H9 (cell line): ENCODE results near the gene EPB41L4A. TPM values are rescaled to one million over a fixed set of nuclear protein-coding genes. Genes with fewer than 3 reads are reported as not detected.

Source experiments
- DNase-seq: peaks from one replicate; pipeline ENCODE4 v3.0.0-alpha.2; 2017
- H2AFZ ChIP-seq: one replicate; pipeline ENCODE4 v1.6.1; 2013; ENCODE audit warnings: mild to moderate bottlenecking, low read length, control low read depth, moderate library complexity
- H2AK5ac ChIP-seq: 2 replicates; pipeline ENCODE4 v1.6.1; 2013; ENCODE audit warnings: low read length, control low read depth, mixed read lengths; ENCODE audit not compliant: insufficient read length
- H2BK120ac ChIP-seq: one replicate; pipeline ENCODE4 v1.6.1; 2013; ENCODE audit warnings: low read depth, mild to moderate bottlenecking, low read length, control low read depth, inconsistent platforms; ENCODE audit not compliant: poor library complexity, severe bottlenecking
- H2BK12ac ChIP-seq: 2 replicates; pipeline ENCODE4 v1.6.1; 2013; ENCODE audit warnings: low read length, control low read depth, mixed read lengths, low read depth; ENCODE audit not compliant: insufficient read length
- H2BK15ac ChIP-seq: 2 replicates; pipeline ENCODE4 v1.6.1; 2013; ENCODE audit warnings: low read depth, low read length, control low read depth
- H2BK20ac ChIP-seq: one replicate; pipeline ENCODE4 v1.6.1; 2013; ENCODE audit warnings: low read depth, mild to moderate bottlenecking, low read length, control low read depth, inconsistent platforms; ENCODE audit not compliant: poor library complexity, severe bottlenecking
- H2BK5ac ChIP-seq: 2 replicates; pipeline ENCODE4 v1.6.1; 2013; ENCODE audit warnings: low read length, control low read depth, mixed read lengths; ENCODE audit not compliant: insufficient read length
- H3K14ac ChIP-seq: 2 replicates; pipeline ENCODE4 v1.6.1; 2013; ENCODE audit warnings: low read length, control low read depth; ENCODE audit not compliant: insufficient read depth
- H3K18ac ChIP-seq: 2 replicates; pipeline ENCODE4 v1.6.1; 2013; ENCODE audit warnings: low read depth, mild to moderate bottlenecking, mixed read lengths, low read length, control low read depth; ENCODE audit not compliant: insufficient read length
- H3K23ac ChIP-seq: 2 replicates; pipeline ENCODE4 v1.6.1; 2013; ENCODE audit warnings: low read length, control low read depth, mixed read lengths, low read depth; ENCODE audit not compliant: insufficient read length
- H3K23me2 ChIP-seq: 2 replicates; pipeline ENCODE4 v1.6.1; 2013; ENCODE audit warnings: low read depth, mild to moderate bottlenecking, mixed read lengths, low read length, control low read depth; ENCODE audit not compliant: insufficient read length, poor library complexity, severe bottlenecking
- H3K27ac ChIP-seq: 2 replicates; pipeline ENCODE4 v1.5.1; 2013; ENCODE audit warnings: low read length, control low read depth, mixed read lengths, low read depth; ENCODE audit not compliant: insufficient read length
- H3K27me3 ChIP-seq: 2 replicates; pipeline ENCODE4 v1.6.1; 2013; ENCODE audit warnings: low read length, control low read depth, inconsistent platforms; ENCODE audit not compliant: insufficient read depth
- H3K4ac ChIP-seq: 2 replicates; pipeline ENCODE4 v1.6.1; 2013; ENCODE audit warnings: low read depth, mild to moderate bottlenecking, control low read depth, inconsistent platforms, low read length, moderate library complexity
- H3K4me1 ChIP-seq: 2 replicates; pipeline ENCODE4 v1.6.1; 2013; ENCODE audit warnings: low read length, control low read depth, inconsistent platforms; ENCODE audit not compliant: insufficient read depth
- H3K4me2 ChIP-seq: 2 replicates; pipeline ENCODE4 v1.6.1; 2013; ENCODE audit warnings: low read length, control low read depth, mixed read lengths; ENCODE audit not compliant: insufficient read length, insufficient read depth
- H3K56ac ChIP-seq: 2 replicates; pipeline ENCODE4 v1.6.1; 2013; ENCODE audit warnings: low read depth, mild to moderate bottlenecking, mixed read lengths, low read length, control low read depth; ENCODE audit not compliant: insufficient read length
- H3K79me1 ChIP-seq: 2 replicates; pipeline ENCODE4 v1.6.1; 2013; ENCODE audit warnings: low read depth, mild to moderate bottlenecking, moderate library complexity, low read length, control low read depth, inconsistent platforms; ENCODE audit not compliant: insufficient read depth, poor library complexity, severe bottlenecking
- H3K79me2 ChIP-seq: 2 replicates; pipeline ENCODE4 v1.6.1; 2013; ENCODE audit warnings: low read length, control low read depth, inconsistent platforms; ENCODE audit not compliant: insufficient read depth
- H3K9ac ChIP-seq: 2 replicates; pipeline ENCODE4 v1.6.1; 2013; ENCODE audit warnings: low read length, control low read depth, mixed read lengths; ENCODE audit not compliant: insufficient read length; ENCODE audit errors: extremely low read depth
- H3K9me3 ChIP-seq: one replicate; pipeline ENCODE4 v1.6.1; 2013; ENCODE audit warnings: low read depth, low read length, inconsistent platforms; ENCODE audit not compliant: control insufficient read depth
- H3T11ph ChIP-seq: one replicate; pipeline ENCODE4 v1.6.1; 2013; ENCODE audit warnings: mild to moderate bottlenecking, low read length, control low read depth, inconsistent platforms
- H4K20me1 ChIP-seq: one replicate; pipeline ENCODE4 v1.6.1; 2013; ENCODE audit not compliant: control insufficient read depth, insufficient read length, insufficient read depth
- H4K5ac ChIP-seq: 2 replicates; pipeline ENCODE4 v1.6.1; 2013; ENCODE audit warnings: low read depth, mild to moderate bottlenecking, mixed read lengths, low read length, control low read depth; ENCODE audit not compliant: insufficient read length
- H4K8ac ChIP-seq: replicated peaks from 2 replicates; pipeline ENCODE4 v1.6.1; 2013; ENCODE audit warnings: low read length, control low read depth, mixed read lengths, low read depth; ENCODE audit not compliant: insufficient read length
- H4K91ac ChIP-seq: 2 replicates; pipeline ENCODE4 v1.6.1; 2013; ENCODE audit warnings: low read depth, mild to moderate bottlenecking, moderate library complexity, mixed read lengths, low read length, control low read depth; ENCODE audit not compliant: insufficient read length
- H3K27ac Mint-ChIP-seq, 3 experiments: 2 replicates in 2 of 3; 3 replicates in 1 of 3; pipeline ENCODE4 v1.8.0; 2020 to 2021; ENCODE audit warnings: mixed read lengths in 3 of 3, mild to moderate bottlenecking in 1 of 3, moderate library complexity in 1 of 3
- H3K27me3 Mint-ChIP-seq: 2 replicates; pipeline ENCODE4 v1.8.0; 2021; ENCODE audit warnings: low read depth, mild to moderate bottlenecking, moderate library complexity, mixed read lengths
- H3K36me3 Mint-ChIP-seq, 3 experiments: 2 replicates in 2 of 3; 3 replicates in 1 of 3; pipeline ENCODE4 v1.8.0; 2020 to 2021; ENCODE audit warnings: low read depth in 3 of 3, mixed read lengths in 3 of 3; ENCODE audit not compliant: insufficient read depth in 1 of 3
- H3K4me1 Mint-ChIP-seq, 2 experiments: 2 replicates each; pipeline ENCODE4 v1.8.0; 2020; ENCODE audit warnings: mixed read lengths in 2 of 2
- H3K4me3 Mint-ChIP-seq, 2 experiments: 2 replicates in 1 of 2; 3 replicates in 1 of 2; pipeline ENCODE4 v1.8.0; 2020 to 2021; ENCODE audit warnings: mild to moderate bottlenecking in 2 of 2, mixed read lengths in 2 of 2, moderate library complexity in 1 of 2
- H3K9me3 Mint-ChIP-seq, 2 experiments: 2 replicates in 1 of 2; 3 replicates in 1 of 2; pipeline ENCODE4 v1.8.0; 2020; ENCODE audit warnings: mild to moderate bottlenecking in 2 of 2, mixed read lengths in 2 of 2, moderate library complexity in 1 of 2
- WGBS: extraction: QIAGEN DNeasy Blood & Tissue Kit; methylation state at CpG from one replicate; pipeline ENCODE4 v1.1.7; 2013; ENCODE audit warnings: missing lambda C conversion rate, low lambda C conversion rate, mixed read lengths; ENCODE audit not compliant: insufficient read length; ENCODE audit errors: extremely low coverage; 5-methylcytosine and 5-hydroxymethylcytosine counted together
- total RNA-seq: library from RNA; stranded (reverse); gene quantifications from 2 replicates; pipeline ENCODE4 v1.2.1, GENCODE V29; 2021
- TF ChIP-seq, protein P1 (sequence below): fragments of 200-600 bp; sonication (generic); conservative IDR thresholded peaks from 3 replicates; pipeline ENCODE4 v1.8.0; 2021; ENCODE audit warnings: antibody characterized with exemption, mild to moderate bottlenecking

Gene EPB41L4A
- total RNA-seq, 1 experiment from 2014 or later = 4.9 TPM

DNA sequence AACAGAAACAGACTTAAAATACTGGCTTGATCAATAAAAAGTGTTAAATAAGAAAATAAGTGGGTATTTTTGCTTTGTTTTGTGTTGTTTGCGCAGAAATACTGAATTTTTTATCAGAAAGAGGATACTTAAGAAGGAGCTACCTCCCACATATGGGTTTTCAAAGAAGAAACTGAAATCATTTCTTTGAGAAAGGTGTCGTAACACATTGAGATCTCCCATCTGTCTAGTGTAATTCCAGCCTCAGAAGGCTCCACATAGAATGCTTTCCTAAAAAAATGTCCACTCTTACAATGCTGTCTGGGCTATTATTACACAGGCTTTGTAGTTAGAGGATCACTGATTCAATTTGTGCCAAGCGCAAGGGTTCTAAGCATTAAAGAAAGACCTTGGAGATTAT, 226.2 kb downstream of the EPB41L4A start:
- Histone ChIP-seq H3K14ac (no peak overlapping the region), H3K4me1 (no peaks in the 10 kb centered on the region; the same call in 1 of the 2 replicates), H2AK5ac (no peak overlapping the region), H3K79me1 (no peaks in the 10 kb centered on the region), H3T11ph (no peak overlapping the region), H2BK20ac (no peak overlapping the region), H3K18ac (no peak overlapping the region), H2AFZ (no peak overlapping the region), H3K9ac (no peak overlapping the region), H3K23ac (no peak overlapping the region), H3K56ac (no peak overlapping the region), H4K5ac (no peak overlapping the region), H2BK5ac (no peak overlapping the region), H3K27me3 (no peaks in the 10 kb centered on the region), H3K4ac (no peak overlapping the region), H4K91ac (no peak overlapping the region), H3K23me2 (no peaks in the 10 kb centered on the region), H3K27ac (no peak overlapping the region), H3K9me3 (no peaks in the 10 kb centered on the region), H2BK12ac (no peak overlapping the region), H4K8ac (no peak overlapping the region), H2BK120ac (no peak overlapping the region), H3K4me2 (no peak overlapping the region), H2BK15ac (no peak overlapping the region), H3K79me2 (no peaks in the 10 kb centered on the region), H4K20me1 (no peaks in the 10 kb centered on the region)
- H3K36me3 Mint-ChIP-seq = no peaks in the 10 kb centered on the region
- H3K27me3 Mint-ChIP-seq = no peaks in the 10 kb centered on the region
- no peaks in the 10 kb centered on the region for H3K9me3 Mint-ChIP-seq
- WGBS = no CpG with 5 or more reads among the region's 3 CpGs
- H3K27ac Mint-ChIP-seq = no peak overlapping the region
- no peaks in the 10 kb centered on the region for H3K4me1 Mint-ChIP-seq
- TF ChIP-seq, protein P1, sequence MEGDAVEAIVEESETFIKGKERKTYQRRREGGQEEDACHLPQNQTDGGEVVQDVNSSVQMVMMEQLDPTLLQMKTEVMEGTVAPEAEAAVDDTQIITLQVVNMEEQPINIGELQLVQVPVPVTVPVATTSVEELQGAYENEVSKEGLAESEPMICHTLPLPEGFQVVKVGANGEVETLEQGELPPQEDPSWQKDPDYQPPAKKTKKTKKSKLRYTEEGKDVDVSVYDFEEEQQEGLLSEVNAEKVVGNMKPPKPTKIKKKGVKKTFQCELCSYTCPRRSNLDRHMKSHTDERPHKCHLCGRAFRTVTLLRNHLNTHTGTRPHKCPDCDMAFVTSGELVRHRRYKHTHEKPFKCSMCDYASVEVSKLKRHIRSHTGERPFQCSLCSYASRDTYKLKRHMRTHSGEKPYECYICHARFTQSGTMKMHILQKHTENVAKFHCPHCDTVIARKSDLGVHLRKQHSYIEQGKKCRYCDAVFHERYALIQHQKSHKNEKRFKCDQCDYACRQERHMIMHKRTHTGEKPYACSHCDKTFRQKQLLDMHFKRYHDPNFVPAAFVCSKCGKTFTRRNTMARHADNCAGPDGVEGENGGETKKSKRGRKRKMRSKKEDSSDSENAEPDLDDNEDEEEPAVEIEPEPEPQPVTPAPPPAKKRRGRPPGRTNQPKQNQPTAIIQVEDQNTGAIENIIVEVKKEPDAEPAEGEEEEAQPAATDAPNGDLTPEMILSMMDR = no peak
- no peak for DNase-seq
- H3K4me3 Mint-ChIP-seq = no peak overlapping the region
